Measurements from ENCODE around the gene FUT8.

FUT8 gene

DNA sequence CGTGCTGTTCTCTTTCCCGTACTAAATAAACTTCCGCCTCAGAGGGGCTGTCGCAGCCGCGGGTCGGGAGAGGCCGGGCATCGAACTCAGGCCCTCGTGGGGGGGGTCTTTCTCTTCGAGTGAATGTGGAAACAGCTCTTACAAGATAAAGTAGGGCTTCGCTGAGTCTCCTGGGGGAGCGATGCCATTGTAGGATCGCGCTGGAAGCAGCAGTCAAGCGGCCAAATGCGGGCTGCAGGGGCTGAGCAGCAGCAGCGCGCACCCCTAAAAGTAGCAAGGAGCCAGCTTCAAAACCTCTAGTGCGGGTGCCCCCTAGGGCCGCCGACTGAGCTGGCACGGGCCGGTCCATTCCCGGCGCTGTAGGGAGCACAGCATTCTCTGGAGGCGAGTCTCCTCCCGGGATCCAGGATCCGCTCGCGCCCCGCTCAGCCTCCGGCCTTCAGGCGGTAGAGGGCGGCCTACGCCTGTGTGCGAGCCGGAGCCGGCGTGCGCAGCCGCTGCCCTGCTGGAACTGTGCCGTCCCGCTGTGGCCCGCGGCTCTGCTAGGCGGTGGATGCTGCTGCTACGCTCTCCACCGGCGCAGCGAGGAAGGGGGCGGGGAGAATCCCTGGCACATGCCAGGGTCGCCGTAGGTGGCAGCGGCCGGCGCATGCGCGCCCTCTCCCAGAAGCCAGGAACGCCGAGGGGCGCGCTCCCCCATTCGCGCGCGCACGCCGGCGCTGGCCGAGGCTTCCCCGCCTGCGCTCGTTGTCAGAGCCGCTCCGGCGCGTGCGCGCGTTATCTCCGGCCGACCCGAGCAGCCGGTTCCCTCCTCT, at the start of gene FUT8:
Gene FUT8 (plus strand): TSS at position 699 of the 815 bp plus-strand sequence. CDS start 148,834 bp downstream, outside the sequence.
- DNase-seq (ENCODE audit: low read depth in 2 of 2), result peak; percentile 89 to 90

DNA sequence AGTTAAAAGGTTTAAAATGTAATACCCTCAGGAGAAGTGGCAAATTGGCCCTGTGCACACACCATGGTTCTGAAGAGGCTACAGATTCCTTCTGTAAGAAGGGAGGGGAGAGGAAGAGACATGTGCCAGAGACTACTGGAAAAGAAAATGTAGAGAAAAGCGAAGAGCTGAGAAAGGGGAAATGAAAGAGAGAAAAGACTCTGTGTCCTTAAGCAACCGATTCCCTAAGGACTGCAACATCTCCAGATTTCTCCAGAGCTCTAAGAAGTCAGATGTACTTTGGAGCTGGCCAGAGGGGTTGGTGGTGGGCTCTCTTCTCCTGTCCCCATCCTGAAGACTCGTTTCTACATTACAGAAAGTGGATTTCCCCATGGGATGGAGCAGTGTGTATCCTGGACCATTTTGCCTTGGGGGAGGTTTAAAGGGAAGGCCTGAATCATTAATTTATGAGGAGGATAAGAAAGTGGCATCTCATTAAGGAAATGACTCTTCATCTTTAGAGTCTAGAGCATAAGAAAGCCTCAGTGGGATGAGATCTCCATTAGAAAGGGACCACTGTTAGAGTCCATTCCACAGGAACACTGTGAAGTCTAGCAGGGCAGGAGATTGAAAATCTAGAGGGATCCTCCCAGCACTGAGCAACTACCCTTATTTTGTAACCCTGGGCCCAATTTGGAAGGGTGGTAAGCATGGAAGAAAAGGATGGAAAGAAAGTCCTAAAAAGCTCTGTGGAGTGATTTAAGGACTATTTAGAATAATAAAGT, 45.5 kb upstream of the FUT8 start:
- no peak for DNase-seq (ENCODE audit: low read depth in 2 of 2)

DNA sequence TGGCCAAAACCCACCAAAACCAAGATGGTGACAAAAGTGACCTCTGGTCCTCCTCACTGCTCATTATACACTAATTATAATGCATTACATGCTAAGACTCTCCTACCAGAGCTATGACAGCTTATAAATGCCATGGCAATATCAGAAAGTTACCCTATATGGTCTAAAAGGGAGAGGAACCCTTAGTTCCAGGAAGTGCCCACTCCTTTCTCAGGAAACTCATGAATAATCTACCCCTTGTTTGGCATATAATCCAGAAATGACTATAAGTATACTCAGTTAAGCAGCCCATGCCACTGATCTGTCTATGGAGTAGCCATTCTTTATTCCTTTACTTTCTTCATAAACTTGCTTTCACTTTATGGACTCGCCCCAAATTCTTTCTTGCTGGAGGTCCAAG, 43.0 kb upstream of the FUT8 start:
- no peak for DNase-seq (ENCODE audit: low read depth in 2 of 2)

DNA sequence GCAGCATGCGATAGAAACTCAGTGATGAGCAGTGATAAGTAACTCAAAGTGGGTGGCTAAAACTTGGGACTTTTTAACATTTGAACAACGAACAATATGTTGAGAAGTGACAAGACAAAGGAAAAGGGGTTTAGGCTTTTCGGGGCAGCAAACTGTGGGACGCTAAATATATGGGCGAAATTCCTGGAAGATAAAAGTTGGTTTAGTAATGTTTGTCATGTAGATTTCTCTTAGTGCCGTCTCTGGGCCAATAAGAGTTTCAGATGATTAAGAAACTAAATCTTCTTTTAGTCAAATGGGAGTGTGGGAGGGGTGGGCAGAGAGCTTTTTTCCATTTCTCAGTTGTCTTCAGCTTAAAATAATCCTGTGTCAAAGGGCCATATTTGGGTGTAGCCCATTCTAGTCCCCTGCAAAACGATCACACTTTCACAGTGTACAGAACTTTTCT, 41.7 kb upstream of the FUT8 start:
- DNase-seq (ENCODE audit: low read depth in 2 of 2), result no peak

DNA sequence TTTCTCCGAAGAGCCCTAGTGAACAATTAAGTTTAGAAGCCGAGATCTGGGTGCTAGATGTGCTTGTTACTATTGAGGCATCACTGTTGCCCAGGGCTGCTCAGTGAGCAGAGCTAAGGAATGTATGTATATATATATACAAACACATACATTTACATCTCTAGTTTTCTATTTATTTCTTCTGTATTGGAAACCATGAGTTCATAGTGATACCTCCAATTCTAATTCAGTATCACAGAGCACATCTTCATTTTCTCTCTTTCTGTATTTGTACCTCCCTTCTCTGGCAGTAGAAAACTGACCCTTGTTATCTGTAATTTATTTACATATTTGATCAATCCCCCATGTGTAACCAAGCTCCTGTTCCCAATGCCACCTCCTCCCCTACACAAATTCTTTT, 40.7 kb upstream of the FUT8 start:
- no peak for DNase-seq (ENCODE audit: low read depth in 2 of 2)

DNA sequence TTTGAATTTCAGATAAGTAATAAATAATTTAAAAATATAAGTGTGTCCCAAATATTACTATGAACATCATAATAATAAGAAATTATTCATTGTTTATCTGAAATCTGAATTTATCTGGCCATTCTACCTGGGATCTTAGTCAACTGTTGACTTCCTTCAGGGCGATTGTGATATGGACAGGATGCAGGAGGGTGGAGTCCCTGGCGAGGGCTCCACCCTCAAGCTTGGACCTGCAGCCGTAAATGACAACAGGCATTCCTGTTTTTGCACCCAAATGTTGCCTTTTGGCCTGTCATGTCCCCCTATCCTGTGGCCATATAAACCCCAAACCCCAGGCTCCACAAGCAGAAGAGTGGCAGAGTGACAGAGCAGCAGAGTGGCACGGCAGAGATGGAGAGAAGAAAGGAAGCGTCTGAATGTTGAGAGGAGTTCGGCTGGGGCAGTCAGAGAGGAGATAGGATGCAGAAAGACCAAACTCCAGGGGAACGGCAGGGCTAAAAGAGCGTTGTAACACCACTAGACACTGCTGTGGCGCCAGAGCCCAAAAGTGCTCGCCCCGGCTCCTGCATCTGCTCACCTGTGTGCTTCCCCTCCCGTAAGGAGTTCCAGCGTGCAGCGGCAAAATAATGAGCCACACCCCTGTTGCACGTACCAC, 39.4 kb upstream of the FUT8 start:
- no peak for DNase-seq (ENCODE audit: low read depth in 2 of 2)

DNA sequence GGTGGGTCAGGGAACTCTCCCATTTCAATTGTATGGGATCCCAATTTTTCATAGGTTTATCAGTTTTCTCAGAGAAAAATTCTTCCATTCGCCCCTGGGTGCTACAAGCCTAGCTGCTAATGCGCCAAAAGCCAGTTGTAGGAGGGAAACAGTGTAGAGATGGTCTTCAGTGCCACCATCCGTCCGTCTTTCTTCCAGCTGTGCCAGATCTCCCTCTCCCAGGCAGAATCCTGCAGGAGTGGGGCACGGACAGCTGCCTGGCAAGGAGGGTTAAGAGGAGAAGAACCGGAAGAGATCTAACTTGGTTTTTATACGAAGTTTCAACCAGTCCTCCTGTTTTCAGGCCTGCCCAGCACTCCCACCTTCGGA, 38.9 kb upstream of the FUT8 start:
- DNase-seq (ENCODE audit: low read depth in 2 of 2), result no peak

DNA sequence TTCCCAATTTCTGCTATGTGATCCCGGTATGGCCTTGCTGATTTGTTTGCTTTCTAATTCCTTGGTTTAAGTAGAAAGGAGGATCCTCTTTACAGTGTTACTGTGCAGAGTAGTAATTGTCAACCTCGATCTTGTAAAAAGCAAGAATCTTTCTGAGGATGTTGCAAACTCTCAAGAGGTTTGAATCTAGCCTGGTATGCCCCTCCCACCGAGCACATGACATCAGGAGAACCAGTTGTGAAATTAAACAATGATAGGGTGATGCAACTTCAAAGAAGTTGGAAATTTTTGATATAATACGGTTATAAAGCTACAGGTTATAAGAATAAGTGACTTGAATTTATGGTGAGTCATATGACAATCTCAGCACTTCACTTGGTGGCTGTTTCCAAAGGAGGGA, 35.0 kb upstream of the FUT8 start:
- DNase-seq (ENCODE audit: low read depth in 2 of 2), result no peak

DNA sequence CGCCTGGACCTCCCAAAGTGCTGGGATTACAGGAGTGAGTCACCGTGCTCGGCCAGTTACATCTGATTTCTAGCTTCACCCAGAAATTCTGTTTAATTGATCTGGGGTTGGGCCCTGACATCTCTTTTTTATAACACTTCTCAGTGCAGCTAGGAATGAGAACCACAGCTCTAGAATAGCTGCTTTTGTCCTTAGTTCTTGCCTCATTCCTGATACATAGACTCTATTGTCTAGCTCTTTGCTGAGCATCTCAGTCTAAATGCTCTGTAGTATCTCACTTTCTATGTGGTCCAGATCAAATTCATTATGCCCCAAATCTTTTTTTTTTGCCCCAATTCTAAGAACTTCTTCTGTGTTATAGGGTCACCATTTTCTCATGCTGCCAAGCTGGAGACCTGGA, 29.9 kb upstream of the FUT8 start:
- DNase-seq (ENCODE audit: low read depth in 2 of 2), result no peak

DNA sequence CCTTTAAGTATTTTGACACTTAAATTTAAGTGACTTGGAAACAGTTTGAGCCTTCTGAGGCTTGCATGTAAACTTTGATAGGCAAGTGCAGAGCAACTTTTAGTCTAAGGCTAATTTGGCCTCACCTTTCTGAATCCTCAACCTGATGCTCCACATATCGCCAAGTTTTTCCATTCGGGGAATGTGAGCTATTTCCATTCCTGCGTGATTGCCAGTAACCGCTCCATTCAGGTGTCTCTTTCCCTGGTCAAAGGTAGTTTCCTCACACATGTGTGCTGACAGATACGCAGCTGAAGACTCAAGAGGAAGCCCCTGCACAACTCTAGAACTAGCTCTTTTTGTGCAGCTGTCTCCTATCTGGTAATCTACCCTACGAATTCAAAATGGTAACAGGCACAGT, 25.4 kb upstream of the FUT8 start:
- DNase-seq (ENCODE audit: low read depth in 2 of 2), result no peak

DNA sequence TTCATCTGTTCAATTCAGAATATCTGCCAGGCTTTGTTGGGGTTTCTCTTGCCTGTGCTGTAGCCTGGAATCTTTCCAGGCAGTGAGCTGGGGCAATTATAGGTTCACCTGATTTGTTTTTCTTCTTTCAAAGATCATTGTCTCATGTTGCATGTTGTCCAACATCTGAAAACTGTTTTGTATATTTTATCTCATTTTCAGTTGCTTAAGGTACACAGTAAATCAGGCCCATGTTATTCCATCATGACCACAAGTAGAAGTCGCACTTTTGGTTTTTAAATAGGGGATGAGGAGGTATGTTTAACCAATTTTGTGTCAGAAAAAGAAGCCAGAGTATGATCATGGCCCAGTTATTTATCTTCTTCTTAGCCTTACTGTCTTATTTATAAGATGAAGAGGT, 24.9 kb upstream of the FUT8 start:
- no peak for DNase-seq (ENCODE audit: low read depth in 2 of 2)

DNA sequence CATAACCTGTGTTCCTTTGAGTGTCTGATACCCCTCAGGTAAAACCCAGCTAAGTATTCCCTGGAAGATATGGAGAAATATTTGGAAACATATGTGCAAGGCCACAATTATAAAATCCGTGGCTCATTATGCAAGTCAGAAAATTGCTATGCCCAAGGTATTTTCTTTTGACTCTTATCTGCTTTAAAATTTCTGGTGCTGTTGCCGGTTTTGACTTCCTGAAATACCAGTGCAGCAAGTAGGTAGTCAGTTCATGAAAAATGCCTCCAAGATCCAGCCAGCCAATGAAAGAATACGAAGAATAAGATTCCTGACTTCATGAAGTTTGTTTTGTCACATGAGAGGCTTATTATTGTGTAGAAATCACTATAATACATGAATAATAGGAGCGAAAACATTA, 20.2 kb upstream of the FUT8 start:
- no peak for DNase-seq (ENCODE audit: low read depth in 2 of 2)

DNA sequence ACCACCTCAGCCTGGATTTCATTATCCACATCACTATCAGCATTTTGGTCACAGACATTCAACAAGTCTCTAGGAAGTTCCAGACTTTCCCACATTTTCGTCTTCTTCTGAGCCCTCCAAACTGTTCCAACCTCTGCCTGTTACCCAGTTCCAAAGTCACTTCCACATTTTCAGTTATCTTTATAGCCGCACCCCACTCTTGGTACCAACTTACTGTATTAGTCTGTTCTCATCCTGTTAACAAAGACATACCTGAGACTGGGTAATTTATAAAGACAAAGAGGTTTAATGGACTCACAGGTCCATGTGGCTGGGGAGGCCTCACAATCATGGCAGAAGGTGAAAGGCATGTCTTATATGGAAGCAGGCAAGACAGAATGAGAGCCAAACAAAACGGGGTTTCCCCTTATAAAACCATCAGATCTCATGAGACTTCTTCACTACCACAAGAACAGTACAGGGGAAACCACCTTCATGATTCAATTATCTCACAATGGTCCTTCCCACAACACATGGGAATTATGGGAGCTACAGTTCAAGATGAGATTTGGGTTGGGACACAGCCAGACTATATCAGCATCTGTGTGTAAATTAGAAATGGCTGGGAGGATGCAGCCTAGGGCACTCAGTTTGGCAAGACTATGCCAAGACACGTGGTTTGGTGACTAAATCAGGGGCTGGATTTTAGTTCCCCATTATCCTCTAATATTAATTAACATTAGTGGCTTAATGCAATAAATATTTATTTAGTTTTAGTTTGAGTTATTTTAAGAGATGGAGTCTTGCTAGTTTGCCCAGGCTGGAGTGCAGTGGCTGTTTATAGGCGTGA, 16.2 kb upstream of the FUT8 start:
- no peak for DNase-seq (ENCODE audit: low read depth in 2 of 2)

DNA sequence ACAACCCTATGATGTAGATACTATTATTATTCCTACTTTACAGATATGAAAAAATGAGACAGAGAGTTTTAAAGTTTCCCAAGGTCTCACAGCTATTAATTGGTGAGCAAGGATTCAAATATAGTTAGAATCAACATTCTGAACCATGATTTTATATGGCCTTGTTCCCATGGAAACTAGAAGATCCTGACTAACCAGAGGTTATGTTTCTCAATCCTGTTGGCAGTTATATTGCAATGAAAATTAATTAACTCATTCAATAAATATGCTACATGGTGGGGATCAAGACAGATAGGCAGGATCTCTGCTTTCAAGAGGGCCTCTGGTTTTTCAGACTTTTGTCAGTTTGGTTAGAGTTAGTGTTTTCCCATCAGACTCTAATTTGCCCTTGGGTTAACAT, 9.3 kb upstream of the FUT8 start:
- no peak for DNase-seq (ENCODE audit: low read depth in 2 of 2)

DNA sequence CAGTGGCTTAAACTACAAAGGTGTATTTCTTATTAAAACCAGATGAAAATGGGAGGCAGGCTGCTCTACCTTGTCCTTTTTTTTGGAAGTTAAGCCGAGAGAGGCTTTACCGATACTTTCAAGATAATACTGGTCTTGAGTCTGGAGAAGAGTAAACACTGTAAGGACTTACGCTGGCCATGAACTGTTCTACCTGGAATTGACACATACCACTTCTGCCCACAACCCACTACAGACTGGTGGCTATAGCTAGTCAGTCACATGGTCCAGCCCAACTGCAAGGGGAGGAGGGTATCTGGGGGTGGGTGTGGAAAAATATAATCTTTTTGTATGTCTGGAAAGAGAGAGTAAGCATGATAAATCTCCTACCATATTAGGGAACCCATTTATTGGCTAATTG, 4.4 kb upstream of the FUT8 start:
- DNase-seq (ENCODE audit: low read depth in 2 of 2), result no peak

DNA sequence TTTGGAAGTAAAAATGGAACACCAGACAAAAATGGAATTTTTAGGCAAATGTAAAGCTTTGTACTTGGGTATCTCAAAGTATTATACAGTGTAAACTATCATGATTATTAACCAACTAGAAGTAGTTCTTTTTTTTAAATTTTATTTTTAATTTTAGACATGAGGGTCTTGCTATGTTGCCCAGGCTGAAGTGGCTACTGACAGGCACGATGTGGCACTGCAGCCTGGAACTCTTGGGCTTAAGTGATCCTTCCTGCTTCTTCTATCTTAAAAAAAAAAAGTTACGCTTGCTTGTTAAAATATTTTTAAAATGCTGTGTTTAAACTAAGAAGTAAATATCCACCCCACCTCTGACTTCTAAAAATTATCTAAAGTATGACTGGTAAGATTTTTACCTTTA, 1.9 kb upstream of the FUT8 start:
- DNase-seq (ENCODE audit: low read depth in 2 of 2), result no peak

DNA sequence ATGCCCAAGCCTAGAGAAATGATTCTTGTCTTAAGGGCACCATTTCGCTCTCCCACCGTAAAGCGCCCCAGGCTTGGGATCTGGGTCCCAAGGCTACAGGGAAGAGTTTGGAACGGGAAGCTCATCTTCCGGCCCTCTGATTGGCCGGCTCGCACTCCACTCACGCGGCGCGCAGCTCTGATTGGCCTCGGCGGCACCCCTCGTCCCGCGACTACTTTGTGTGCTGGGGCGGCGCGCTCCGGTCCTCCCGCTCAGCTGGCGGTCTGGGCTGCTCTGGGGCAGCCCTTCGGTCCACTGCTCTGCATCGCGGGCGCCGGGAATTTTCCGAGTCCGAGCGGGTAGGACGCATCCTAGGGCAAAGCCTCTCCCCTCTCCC, 886 bp upstream of the FUT8 start:
- peak; percentile 48 to 54 for DNase-seq (ENCODE audit: low read depth in 2 of 2)

DNA sequence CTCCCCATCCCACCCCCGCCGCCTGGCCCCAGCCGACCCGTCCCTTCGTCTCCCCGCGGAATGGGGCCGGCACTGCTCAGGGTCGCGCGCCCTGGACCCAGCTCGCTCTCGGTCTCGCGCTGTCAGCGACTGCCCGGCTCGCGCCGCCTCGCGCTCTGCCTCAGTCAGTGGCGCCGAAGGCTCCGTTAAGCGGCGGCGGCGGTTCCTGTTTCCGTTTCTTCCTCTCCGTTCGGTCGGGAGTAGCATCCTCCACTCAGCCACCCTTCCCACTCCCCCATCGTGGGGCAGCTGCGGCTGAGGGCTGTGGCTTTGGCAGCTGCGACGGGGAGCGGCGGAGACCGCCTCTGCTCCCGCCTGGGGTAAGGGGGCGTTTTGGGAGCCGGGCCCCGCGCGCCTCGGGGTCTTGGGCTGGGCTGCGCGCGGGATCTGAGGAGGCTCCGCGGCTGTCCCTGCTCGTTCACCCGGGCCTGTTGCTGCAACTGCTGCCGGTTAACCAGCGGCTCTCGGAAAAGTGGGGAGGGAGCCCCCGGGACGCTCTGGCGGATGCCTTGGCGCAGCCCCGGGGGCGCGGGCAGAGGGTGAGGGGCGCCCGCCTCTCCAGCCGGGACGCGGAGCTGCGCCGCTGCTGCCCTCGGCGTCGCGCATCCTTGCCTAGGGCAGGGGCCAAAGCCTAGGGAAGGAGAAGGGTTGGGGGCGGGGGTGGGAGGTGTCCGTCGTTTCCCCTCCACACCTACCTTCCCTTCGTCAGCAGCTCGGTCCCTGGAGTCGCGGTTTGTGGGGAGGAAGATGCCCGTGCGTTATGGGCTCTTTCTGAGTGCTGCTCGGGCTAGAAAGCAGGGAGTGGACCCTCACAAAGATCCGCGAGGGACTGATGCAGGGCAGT, 567 bp downstream of the FUT8 start:
- no peak for DNase-seq (ENCODE audit: low read depth in 2 of 2)

DNA sequence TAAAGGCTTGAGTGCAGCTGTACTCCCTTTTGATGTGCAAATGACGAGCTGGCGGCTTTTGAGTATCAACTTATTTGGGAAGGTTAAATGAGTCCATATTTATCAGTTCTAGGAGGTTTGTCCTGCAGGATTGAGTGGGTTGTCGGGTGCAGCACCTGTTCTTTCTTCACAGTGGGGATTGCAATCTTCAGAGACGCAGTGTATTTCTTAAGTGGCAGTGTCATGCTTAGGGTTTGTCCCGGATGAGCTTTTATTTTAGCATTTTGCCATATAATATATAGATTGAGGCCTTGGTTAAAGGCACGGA, 1.2 kb downstream of the FUT8 start:
- no peak for DNase-seq (ENCODE audit: low read depth in 2 of 2)

DNA sequence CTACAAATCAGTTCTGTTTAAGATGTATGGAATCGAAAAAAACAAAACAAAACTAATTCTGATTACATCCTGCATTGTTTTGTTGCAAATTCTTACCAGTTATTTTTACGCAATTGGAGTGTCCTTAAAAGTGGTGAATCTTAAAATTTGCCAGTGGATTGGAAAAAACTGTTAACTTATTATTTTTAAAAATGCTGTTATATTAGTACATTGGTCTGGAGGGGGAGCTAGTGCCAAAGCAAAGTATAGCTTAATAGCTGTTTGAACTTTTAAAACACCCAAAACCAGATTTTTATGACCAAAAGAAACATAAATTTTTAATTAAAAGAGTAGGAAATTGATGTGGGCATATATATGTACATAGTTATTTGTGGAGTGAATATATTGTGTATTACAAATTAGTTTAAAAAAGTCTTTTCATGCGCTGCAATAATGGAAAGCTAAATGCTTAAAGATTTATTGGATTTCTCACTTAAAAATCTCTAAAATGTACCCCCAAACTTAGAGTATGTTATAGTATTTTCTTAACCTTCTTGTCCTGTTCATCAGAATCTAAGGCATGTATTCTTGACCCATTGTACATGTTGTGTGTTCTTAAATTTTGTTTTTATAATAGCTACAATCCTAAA, 2.5 kb downstream of the FUT8 start:
- DNase-seq (ENCODE audit: low read depth in 2 of 2), result no peak

DNA sequence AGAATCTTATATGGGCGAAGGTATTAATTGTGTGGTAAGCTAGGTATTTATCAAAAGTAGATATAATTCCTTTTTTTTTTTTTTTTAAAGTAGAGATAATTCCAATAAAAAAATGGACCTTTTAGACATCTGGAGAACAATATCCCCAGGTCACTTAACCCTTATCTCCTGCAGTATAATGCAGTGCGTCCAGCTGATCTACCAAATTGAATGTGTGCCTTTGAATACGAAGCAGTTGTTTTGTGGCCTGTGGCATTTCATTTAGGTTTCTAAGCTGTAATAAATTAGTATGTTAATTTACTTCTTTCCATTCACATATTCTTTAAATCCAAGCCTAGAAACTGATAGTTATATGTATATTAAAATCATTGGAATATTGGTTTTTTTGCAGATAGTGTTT, 3.1 kb downstream of the FUT8 start:
- DNase-seq (ENCODE audit: low read depth in 2 of 2), result no peak

Data from stimulated activated CD4-positive, alpha-beta T cell treated with anti-CD3 and anti-CD28 coated beads, Interleukin-1b, Interleukin-23, amount 100 ng/mL, for 1 hour (primary cell).